Cardiac fibroblast (primary cell): Measurements from ENCODE around the gene ASTN2.

Experiments
- DNase-seq, 2 donors: peaks; one replicate each; pipeline versions ENCODE4 v3.0.0 to v3.0.0-alpha.2; 2010; ENCODE audit warnings: low read depth in 2 of 2
- H3K4me3 ChIP-seq, 2 donors: replicated peaks in 1 of 2; 1 replicate in 1 of 2; 2 replicates in 1 of 2; pipeline ENCODE4 v1.5.1; 2011; ENCODE audit warnings: low read depth in 2 of 2, low read length in 2 of 2, mild to moderate bottlenecking in 2 of 2, moderate library complexity in 1 of 2
- TF ChIP-seq, protein P1 (sequence below): IDR thresholded peaks from one replicate; pipeline ENCODE4 v1.5.1; 2011; ENCODE audit warnings: low read depth, mild to moderate bottlenecking, low read length, inconsistent platforms

The ASTN2 gene

DNA sequence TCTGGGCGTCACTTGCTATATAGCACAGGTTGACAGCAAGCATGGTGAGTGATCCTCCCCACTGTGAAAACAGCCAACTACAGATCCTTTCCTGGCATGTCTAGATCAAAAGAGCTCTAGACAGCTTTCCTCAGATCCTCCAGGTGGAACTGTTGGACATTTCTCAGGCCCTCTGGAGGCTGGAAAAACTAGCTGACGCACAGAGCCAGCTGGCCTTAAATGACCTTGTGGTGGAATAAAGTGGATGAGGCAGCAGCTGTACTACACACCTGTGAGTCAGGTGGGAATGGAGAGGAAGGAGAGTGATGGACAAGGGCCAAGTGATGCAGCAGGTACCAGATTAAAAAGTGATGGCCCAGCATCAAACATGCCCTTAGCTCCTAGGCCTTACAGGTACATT, 555.1 kb downstream of the ASTN2 start:
- no peak for DNase-seq
- TF ChIP-seq, protein P1, sequence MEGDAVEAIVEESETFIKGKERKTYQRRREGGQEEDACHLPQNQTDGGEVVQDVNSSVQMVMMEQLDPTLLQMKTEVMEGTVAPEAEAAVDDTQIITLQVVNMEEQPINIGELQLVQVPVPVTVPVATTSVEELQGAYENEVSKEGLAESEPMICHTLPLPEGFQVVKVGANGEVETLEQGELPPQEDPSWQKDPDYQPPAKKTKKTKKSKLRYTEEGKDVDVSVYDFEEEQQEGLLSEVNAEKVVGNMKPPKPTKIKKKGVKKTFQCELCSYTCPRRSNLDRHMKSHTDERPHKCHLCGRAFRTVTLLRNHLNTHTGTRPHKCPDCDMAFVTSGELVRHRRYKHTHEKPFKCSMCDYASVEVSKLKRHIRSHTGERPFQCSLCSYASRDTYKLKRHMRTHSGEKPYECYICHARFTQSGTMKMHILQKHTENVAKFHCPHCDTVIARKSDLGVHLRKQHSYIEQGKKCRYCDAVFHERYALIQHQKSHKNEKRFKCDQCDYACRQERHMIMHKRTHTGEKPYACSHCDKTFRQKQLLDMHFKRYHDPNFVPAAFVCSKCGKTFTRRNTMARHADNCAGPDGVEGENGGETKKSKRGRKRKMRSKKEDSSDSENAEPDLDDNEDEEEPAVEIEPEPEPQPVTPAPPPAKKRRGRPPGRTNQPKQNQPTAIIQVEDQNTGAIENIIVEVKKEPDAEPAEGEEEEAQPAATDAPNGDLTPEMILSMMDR, result no peak
- H3K4me3 ChIP-seq, result no peak overlapping the region

DNA sequence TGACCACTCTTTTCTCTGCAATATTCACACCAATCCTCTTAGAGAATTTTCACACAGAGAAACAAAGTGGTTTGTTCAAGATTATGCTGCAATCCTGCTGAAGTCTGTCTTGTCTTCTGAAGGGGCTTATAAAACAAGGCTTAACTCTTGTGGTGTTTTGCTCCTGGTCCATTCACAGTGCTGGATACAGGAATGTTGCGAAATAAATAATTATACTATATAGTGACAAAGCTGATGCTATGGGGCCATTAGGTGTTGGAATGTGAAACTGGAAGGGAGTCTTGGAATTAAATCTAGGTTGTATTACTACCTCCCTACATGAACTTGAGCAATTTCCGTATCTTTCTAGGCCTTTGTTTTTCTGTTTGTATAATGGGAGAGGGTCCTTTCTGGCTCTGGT, 557.5 kb downstream of the ASTN2 start:
- no peak for DNase-seq
- H3K4me3 ChIP-seq, result no peak overlapping the region
- TF ChIP-seq, protein P1, result no peak

DNA sequence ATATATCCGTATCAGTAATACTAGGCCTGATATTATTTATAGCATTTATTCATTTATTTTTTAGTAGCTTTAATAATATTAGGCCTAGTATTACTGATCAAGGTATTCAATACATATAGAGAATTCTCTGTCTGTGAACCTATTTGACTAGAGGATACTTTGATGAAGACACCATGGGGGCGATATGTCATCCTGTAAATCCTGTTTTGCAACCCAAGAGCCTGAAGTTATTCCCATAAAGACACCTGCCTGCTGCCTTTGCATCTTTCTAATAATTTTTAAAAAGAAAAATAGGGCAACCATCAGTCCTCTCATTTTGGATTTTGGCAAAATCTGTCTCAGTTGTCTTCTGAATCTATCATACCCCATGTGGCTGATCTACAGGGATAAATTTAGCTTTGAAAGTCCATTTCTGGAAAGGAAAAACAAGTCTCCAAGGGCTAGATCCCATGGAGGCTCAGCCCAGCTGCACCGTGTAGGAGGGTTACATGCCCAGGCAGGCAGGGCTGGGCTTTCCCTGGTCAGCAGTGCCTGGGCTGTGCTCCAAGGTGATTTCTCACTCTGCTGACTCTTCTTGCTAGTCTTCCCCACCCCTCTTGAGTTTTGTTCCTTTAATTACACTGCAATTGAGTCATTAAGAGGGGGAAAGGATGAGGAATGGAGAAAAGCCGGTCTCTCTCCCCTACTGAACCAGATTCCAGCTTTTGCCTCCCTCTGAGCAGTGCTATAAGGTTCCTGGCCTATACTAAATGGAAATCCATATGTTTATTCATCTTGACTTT, 558.8 kb downstream of the ASTN2 start:
- H3K4me3 ChIP-seq, result no peak overlapping the region
- no peak for DNase-seq
- TF ChIP-seq, protein P1, result no peak

DNA sequence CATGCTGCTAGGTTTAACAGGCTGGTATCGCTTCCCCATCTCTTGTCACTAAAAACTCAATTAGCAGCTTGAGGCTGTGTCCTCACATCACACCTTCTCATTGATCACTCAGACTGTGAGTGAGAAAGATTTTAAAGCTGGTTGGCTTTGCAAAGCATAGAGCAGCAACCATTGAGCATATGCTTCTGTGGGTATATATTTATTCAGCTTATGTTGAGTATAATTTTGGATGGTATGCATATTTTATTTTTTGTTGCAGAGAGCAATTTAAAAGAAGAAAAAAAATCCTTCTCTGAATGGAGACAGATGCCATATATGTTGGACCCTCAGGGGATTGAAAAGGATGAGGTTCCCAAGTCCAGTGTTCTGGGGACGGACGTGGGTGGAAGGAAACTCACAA, 565.1 kb downstream of the ASTN2 start:
- TF ChIP-seq, protein P1, result no peak
- no peak for DNase-seq
- no peak overlapping the region for H3K4me3 ChIP-seq

DNA sequence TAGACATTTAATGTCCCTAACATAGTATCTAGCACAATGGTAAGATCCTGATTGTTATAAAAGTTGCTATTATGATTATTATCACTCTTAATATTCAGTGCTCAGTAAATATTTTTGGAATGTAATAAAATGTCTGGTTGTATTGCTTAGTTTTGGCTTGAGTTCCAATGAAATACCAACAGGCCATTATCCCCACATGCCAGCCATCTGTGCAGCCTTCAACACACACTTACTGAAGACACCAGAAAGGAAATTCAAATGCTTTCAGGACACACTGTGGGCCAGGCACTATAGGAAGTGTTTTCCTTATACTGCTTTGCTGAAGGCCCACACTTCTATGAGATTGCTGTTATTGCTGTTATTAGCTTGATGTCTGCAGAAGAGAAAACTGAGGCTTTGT, 570.2 kb downstream of the ASTN2 start:
- TF ChIP-seq, protein P1, result no peak
- no peak overlapping the region for H3K4me3 ChIP-seq
- DNase-seq, result no peak

DNA sequence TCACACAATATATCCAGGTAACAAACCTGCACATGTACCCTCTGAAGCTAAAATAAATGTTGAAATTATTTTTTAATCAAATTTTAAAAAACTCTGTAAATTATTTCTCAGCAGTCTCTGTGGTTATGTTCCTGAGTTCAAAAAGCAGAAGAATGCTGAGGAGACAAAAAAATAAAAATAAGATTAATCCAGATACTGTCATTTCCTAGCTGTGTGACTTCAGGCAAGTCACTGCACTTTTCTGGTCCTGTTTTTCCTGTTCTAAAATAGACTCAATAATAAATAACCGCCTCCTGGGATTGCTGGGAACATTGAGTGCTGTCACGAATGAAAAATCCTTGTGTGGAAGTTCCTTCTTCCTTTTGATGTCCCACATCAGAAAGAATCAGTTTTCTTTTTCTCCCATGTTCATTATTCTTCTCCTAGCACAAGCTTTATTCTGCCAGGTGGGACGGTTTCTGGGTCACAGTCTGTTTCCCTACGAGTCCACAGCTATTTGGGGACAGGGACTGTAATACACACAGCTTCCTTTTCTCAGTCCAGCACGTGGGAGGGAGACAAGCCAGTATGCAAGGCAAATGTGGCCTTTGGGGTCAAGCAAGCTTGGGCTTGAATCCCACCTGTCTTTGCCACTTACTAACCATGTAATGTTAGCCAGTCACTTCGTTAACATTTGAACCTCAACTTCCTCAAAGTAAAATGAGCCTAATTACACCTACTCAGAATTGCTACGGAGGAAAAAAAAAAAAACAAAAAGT, 570.8 kb downstream of the ASTN2 start:
- DNase-seq, result no peak
- TF ChIP-seq, protein P1, result no peak
- no peak overlapping the region for H3K4me3 ChIP-seq
